ENCODE results near the gene C9orf85. TPM values are rescaled to one million over a fixed set of nuclear protein-coding genes. Genes with fewer than 3 reads are reported as not detected.

C9orf85 gene
- total and polyA plus RNA-seq, 9 of the 15 experiments (the other 6 are each of a cell fraction or from before 2014, with no cell fraction given) = 6.7 to 17.6 (median 13.0) TPM

DNA sequence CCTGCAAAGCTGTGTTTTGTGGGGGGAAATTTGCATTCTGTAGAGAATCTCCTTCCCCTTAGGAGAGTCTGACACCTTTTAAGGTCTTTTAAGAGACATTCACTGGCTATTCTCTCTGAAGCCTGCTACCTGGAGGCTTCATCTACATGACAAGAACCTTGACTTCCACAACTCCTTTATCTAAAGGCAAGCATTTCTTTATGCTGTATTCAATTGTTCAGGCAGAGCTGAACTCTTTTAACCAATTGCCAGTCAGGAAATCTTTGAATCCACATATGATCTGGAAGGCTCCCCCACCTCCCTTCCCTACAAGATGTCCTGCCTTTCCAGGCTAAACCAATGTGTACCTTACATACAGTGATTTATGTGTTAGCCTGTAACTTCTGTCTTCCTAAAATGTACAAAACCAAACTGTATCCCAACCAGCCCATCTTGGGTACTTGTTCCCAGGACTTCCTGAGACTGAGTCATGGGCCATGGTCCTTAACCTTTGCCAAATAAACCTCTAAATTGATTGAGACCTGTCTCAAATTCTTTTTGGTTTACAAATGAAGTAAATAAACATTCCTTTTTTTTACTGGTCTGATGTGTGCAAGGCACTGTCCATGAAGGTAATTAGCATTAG lies 9.9 kb downstream of the C9orf85 start:
- Histone ChIP-seq H3K79me2 (ENCODE audit: control insufficient read depth, insufficient read depth, low read length) (peaks cover 16% of the 10 kb centered on the region), H3K9me1 (ENCODE audit: control insufficient read depth, insufficient read depth, low read length) (no peaks in the 10 kb centered on the region), H3K9ac (ENCODE audit: insufficient read depth in 1 of 2, low read depth in 2 of 2, low read length in 2 of 2) (no peak overlapping the region), H3K4me1 (replicated peaks in 1 of 2; ENCODE audit: control insufficient read depth in 2 of 2, insufficient read depth in 2 of 2, low read length in 2 of 2) (no peaks in the 10 kb centered on the region; a peak in 1 of 5 replicates), H2AFZ (ENCODE audit: low read depth, low read length) (no peak overlapping the region), H3K9me3 (replicated peaks; ENCODE audit: control insufficient read depth, insufficient read depth, low read depth, low read length) (no peaks in the 10 kb centered on the region), H3K27ac (ENCODE audit: extremely low read depth, low read depth, low read length) (no peak overlapping the region), H3K4me3 (no peak overlapping the region), H3K27me3 (ENCODE audit: control insufficient read depth in 2 of 2, insufficient read depth in 2 of 2, low read length in 2 of 2) (no peaks in the 10 kb centered on the region), H3K4me2 (ENCODE audit: insufficient read depth, low read length) (no peak overlapping the region), H4K20me1 (replicated peaks; ENCODE audit: control insufficient read depth, insufficient read depth, low read length) (no peaks in the 10 kb centered on the region), H3K36me3 (ENCODE audit: control insufficient read depth, insufficient read depth, low read length) (no peaks in the 10 kb centered on the region)
- no TSS peak for BruUV-seq (replicated peaks)
- in situ Hi-C loops (cut with MboI) (no loop called here), intact Hi-C loops (cut with micrococcal nuclease) (no loop called here)
- ChIA-PET CTCF (ENCODE audit: low intra/inter-chr PET ratio) (no interaction called here), POLR2A (interaction anchor here (1.1 kb wide), 1 partner anchor 10 kb away, joined by 3 read pairs; the partner anchor contains the start of genes ABHD17B and C9orf85)
- TF ChIP-seq MEF2D (tag; conservative IDR thresholded peaks at IDR 0.05; ENCODE audit: low read depth) (no peak), HLTF (IDR thresholded peaks at IDR 0.05) (no peak), ZBED1 (IDR thresholded peaks at IDR 0.05) (no peak), SRSF3 (IDR thresholded peaks at IDR 0.05; ENCODE audit: insufficient read depth, low read length) (no peak), RFX7 (CRISPR knock-in tag; IDR thresholded peaks at IDR 0.05) (no peak), CGGBP1 (CRISPR knock-in tag; IDR thresholded peaks at IDR 0.05) (no peak), ZNF699 (CRISPR knock-in tag; IDR thresholded peaks at IDR 0.05; ENCODE audit: insufficient replicate concordance) (no peak), PURB (CRISPR knock-in tag; IDR thresholded peaks at IDR 0.05; ENCODE audit: low read depth) (no peak), ARHGAP35 (IDR thresholded peaks at IDR 0.05; ENCODE audit: partially characterized antibody) (no peak), HOMEZ (CRISPR knock-in tag; IDR thresholded peaks at IDR 0.05) (no peak)
- TF ChIP-seq, protein P1, sequence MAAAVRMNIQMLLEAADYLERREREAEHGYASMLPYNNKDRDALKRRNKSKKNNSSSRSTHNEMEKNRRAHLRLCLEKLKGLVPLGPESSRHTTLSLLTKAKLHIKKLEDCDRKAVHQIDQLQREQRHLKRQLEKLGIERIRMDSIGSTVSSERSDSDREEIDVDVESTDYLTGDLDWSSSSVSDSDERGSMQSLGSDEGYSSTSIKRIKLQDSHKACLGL (CRISPR knock-in tag; IDR thresholded peaks at IDR 0.05; ENCODE audit: borderline replicate concordance, poor library complexity, severe bottlenecking) = no peak
- TF ChIP-seq, protein P2, sequence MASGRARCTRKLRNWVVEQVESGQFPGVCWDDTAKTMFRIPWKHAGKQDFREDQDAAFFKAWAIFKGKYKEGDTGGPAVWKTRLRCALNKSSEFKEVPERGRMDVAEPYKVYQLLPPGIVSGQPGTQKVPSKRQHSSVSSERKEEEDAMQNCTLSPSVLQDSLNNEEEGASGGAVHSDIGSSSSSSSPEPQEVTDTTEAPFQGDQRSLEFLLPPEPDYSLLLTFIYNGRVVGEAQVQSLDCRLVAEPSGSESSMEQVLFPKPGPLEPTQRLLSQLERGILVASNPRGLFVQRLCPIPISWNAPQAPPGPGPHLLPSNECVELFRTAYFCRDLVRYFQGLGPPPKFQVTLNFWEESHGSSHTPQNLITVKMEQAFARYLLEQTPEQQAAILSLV (tag; IDR thresholded peaks at IDR 0.05) = no peak
- no peak for ATAC-seq
- no peak for FAIRE-seq
- DNase-seq (ENCODE audit: extremely low read depth in 1 of 4, low spot score in 3 of 4) = no peak
